ENCODE data around the gene KRTAP4-12. TPM values are rescaled to one million over a fixed set of nuclear protein-coding genes. Genes with fewer than 3 reads are reported as not detected.
"Not testable (repeated sequence)": the region's sequence is repeated elsewhere in the genome, so short reads cannot be mapped to it uniquely, and the experiment has no call there.

KRTAP4-12 gene
- total RNA-seq, 4 donors from 2014 or later = not detected

DNA sequence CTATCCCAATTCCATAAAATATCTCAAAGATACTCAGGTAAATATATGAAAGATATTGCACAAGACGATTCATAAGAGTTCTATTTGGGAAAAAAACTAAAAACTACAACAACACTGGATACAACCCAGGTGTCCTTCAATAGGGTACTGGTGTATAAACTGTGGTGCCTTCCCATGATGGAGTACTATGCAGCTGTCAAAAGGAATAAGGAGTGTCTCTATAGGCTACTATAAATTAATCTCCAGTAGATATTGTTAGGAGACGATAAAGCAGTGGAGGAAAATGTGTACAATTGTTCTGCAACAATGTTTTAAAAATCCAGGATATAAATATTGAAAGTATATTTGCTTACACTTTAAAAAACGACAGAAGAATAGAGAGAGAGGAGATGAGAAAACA is 2.4 kb upstream of the KRTAP4-12 start:
- no peaks in the 10 kb centered on the region for H3K9me3 ChIP-seq
- no peak for ATAC-seq
- WGBS, 2 donors (ENCODE audit: low coverage in 1 of 2) = 77 to 91% methylated on average over 3 of the region's 3 CpGs
- H3K27ac ChIP-seq = no peak overlapping the region
- TF ChIP-seq, protein P1, sequence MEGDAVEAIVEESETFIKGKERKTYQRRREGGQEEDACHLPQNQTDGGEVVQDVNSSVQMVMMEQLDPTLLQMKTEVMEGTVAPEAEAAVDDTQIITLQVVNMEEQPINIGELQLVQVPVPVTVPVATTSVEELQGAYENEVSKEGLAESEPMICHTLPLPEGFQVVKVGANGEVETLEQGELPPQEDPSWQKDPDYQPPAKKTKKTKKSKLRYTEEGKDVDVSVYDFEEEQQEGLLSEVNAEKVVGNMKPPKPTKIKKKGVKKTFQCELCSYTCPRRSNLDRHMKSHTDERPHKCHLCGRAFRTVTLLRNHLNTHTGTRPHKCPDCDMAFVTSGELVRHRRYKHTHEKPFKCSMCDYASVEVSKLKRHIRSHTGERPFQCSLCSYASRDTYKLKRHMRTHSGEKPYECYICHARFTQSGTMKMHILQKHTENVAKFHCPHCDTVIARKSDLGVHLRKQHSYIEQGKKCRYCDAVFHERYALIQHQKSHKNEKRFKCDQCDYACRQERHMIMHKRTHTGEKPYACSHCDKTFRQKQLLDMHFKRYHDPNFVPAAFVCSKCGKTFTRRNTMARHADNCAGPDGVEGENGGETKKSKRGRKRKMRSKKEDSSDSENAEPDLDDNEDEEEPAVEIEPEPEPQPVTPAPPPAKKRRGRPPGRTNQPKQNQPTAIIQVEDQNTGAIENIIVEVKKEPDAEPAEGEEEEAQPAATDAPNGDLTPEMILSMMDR (IDR thresholded peaks at IDR 0.05) = no peak
- no peak for TF ChIP-seq POLR2A (IDR thresholded peaks at IDR 0.05)
- no peak for TF ChIP-seq POLR2AphosphoS5 (IDR thresholded peaks at IDR 0.05)
- no peak for TF ChIP-seq EP300 (IDR thresholded peaks at IDR 0.05)
- H3K4me3 ChIP-seq = no peak overlapping the region
- no peaks in the 10 kb centered on the region for H3K4me1 ChIP-seq
- no peaks in the 10 kb centered on the region for H3K36me3 ChIP-seq
- peaks cover 14% of the 10 kb centered on the region for H3K27me3 ChIP-seq

DNA sequence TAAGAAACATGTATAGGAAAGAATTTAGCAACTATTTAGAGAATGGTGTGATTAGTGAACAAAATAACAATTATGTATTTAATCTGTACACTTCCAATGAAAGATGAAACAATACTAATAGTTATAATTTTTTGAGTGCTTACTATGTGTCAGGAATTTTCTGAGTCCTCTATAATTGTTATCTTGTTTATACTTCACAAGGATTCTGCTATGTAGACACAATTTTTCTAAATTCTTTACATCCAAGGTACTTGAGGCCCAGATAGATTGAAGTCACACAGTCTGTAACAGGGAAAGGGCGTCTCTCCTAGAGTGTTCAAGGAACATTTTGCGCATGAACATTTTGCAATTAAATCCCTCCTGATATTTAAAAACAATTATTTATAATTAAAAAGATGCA is 1.1 kb upstream of the KRTAP4-12 start:
- WGBS, 2 donors (ENCODE audit: low coverage in 1 of 2) = 95 to 100% methylated on average over 2 of the region's 2 CpGs
- H3K4me1 ChIP-seq = no peaks in the 10 kb centered on the region
- TF ChIP-seq EP300 (IDR thresholded peaks at IDR 0.05) (no peak), POLR2AphosphoS5 (IDR thresholded peaks at IDR 0.05) (no peak), POLR2A (IDR thresholded peaks at IDR 0.05) (no peak)
- TF ChIP-seq, protein P1 (IDR thresholded peaks at IDR 0.05) = no peak
- H3K27me3 ChIP-seq = peaks cover 25% of the 10 kb centered on the region
- no peak for ATAC-seq
- no peaks in the 10 kb centered on the region for H3K9me3 ChIP-seq
- H3K36me3 ChIP-seq = no peaks in the 10 kb centered on the region
- H3K4me3 ChIP-seq = no peak overlapping the region
- H3K27ac ChIP-seq = no peak overlapping the region

DNA sequence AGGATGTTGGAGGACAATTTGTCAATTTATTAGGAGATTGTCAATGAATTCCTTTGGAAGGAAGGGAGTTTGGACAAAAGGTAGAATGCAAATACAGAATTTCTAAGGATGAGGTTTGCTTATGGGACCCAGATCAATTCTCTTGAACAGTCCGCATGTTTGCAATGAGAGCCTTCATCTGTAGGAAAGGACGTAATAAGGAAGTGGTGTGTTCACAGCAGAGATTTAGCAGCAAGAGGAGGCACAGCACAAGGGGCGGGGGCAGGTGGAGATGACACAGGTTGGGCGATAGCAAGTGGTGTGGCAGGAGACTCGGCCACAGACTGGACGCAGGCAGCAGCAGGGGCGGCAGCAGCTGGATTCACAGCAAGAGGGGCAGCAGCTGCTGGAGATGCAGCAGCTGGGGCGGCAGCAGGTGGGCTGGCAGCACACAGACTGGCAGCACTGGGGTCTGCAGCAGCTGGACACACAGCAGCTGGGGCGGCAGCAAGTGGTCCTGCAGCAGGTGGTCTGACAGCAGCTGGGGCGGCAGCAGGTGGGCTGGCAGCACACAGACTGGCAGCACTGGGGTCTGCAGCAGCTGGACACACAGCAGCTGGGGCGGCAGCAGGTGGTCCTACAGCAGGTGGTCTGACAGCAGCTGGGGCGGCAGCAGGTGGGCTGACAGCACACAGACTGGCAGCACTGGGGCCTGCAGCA is 541 bp downstream of the KRTAP4-12 start:
- not testable (repeated sequence) for H3K4me1 ChIP-seq, H3K27ac ChIP-seq, H3K9me3 ChIP-seq, ATAC-seq, H3K36me3 ChIP-seq, H3K4me3 ChIP-seq
- H3K27me3 ChIP-seq = peaks cover 26% of the 10 kb centered on the region
- 68 to 89% methylated on average over 6 to 7 of the region's 12 CpGs for WGBS, 2 donors (ENCODE audit: low coverage in 1 of 2)

DNA sequence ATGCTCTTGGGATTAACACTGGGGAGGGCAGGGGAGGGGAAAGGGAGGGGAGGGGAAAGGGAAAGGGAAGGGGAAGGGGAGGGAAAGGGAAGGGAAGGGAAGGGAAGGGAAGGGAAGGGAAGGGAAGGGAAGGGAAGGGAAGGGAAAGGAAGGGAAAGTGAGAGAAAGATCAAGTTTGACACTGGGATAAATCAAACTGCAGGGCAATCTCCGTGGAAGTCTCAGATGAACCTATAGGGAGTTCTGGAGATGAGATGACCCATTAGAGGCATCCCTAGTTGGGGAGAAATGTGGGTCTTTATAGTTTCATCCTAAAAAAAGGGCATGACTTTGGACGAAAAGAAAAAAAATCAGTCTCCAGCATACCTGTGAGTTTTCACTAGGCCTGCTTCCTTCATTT is 2.2 kb downstream of the KRTAP4-12 start:
- WGBS, 2 donors (ENCODE audit: low coverage in 1 of 2) = 86 to 90% methylated on average over 2 of the region's 2 CpGs
- peaks cover 33% of the 10 kb centered on the region for H3K27me3 ChIP-seq
- H3K4me3 ChIP-seq = no peak overlapping the region
- no peaks in the 10 kb centered on the region for H3K4me1 ChIP-seq
- no peak overlapping the region for H3K27ac ChIP-seq
- H3K9me3 ChIP-seq = no peaks in the 10 kb centered on the region
- TF ChIP-seq POLR2A (IDR thresholded peaks at IDR 0.05) (no peak), POLR2AphosphoS5 (IDR thresholded peaks at IDR 0.05) (no peak), EP300 (IDR thresholded peaks at IDR 0.05) (no peak)
- TF ChIP-seq, protein P1 (IDR thresholded peaks at IDR 0.05) = no peak
- ATAC-seq = no peak
- H3K36me3 ChIP-seq = no peaks in the 10 kb centered on the region

DNA sequence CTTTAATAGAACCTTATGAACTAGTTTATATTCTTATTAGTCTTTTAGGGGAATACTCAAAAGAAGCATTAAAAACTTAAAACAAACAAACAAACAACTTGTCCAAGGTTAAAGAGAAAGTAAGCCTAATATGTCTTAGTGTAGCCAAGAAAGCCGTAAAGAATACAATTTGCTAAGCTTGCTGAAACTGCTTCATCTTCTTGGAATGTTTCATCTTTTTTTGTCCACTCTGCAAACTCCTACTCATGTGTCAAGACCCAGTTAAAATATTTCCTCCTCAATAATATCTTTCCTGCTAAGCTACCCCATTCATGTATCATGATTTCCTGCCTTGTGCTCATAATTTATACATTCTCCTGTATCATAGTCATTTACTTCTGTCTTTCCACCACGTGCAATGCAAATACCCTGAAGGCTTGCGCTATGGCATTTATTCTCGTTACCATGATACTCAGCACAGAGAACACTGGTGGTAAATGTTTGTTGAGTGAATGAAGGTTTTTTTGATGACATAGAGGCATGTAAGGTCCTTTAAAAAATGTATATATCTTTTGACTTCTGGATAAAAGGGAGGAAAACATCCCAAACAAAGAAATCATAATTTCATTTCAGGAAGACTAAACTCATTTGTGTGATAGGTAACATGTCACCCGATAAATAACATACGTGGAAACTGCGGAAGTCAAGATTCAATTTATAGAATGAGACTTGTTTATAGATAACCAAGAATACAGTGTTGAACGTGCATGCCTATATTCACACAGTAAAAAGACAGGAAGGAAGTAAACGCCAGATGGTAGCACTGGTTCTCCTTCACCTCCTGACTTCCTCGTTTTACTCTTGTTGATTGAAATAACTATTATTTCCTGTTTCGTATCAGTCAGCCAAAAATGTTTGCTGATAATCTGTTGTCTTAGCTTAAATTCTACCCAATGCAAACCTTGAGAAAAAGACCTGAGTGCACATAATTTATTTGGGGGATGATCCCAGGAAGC is 4.0 kb downstream of the KRTAP4-12 start:
- not testable (repeated sequence) for H3K36me3 ChIP-seq, H3K9me3 ChIP-seq, H3K4me1 ChIP-seq, ATAC-seq, H3K27ac ChIP-seq, H3K4me3 ChIP-seq
- peaks cover 33% of the 10 kb centered on the region for H3K27me3 ChIP-seq
- 53 to 55% methylated on average over 10 to 11 of the region's 11 CpGs for WGBS, 2 donors (ENCODE audit: low coverage in 1 of 2)
